Activated CD8-positive, alpha-beta T cell treated with anti-CD3 and anti-CD28 coated beads for 36 hours (primary cell): Measurements from ENCODE around the gene EPHB1. TPM values are rescaled to one million over a fixed set of nuclear protein-coding genes. Genes with fewer than 3 reads are reported as not detected.

ENCODE experiments used
- ATAC-seq: fragments of 200-7000 bp; cut with Tn5 transposase; one replicate; pipeline ENCODE4 v1.10.0; 2021; ENCODE audit warnings: mild to moderate bottlenecking, moderate library complexity
- CTCF ChIA-PET: fragments of 350-600 bp; sonication (Branson Sonifier 250); formaldehyde crosslinking; loops from one replicate; lab custom pipeline; 2021; ENCODE audit warnings: antibody characterized with exemption; lab: Charles Lee
- POLR2A ChIA-PET: fragments of 350-600 bp; sonication (Branson Sonifier 250); formaldehyde crosslinking; loops from one replicate; lab custom pipeline; 2021; ENCODE audit warnings: antibody characterized with exemption; lab: Charles Lee
- DNase-seq: peaks from one replicate; pipeline ENCODE4 v3.0.0-alpha.2; 2020
- H3K27ac Mint-ChIP-seq: one replicate; pipeline ENCODE4 v1.8.0; 2021; ENCODE audit warnings: mild to moderate bottlenecking, mixed read lengths
- H3K27me3 Mint-ChIP-seq: one replicate; pipeline ENCODE4 v1.8.0; 2021; ENCODE audit warnings: mixed read lengths
- H3K36me3 Mint-ChIP-seq: one replicate; pipeline ENCODE4 v1.8.0; 2021; ENCODE audit warnings: low read depth, mixed read lengths
- H3K4me1 Mint-ChIP-seq: one replicate; pipeline ENCODE4 v1.8.0; 2021; ENCODE audit warnings: low read depth, mixed read lengths
- H3K4me3 Mint-ChIP-seq: one replicate; pipeline ENCODE4 v1.8.0; 2021; ENCODE audit warnings: mild to moderate bottlenecking, moderate library complexity, mixed read lengths
- H3K9me3 Mint-ChIP-seq: one replicate; pipeline ENCODE4 v1.8.0; 2021; ENCODE audit warnings: mixed read lengths
- intact Hi-C: fragments of 100-400 bp; cut with micrococcal nuclease; formaldehyde crosslinking; loops from one replicate; pipeline ENCODE4 v1.10.0; 2022
- total RNA-seq, 2 experiments: library from RNA; stranded (reverse); gene quantifications; one replicate each; pipeline ENCODE4 v1.2.3, GENCODE V29; 2021
- TF ChIP-seq, protein P1 (sequence below): fragments of 200-600 bp; IDR thresholded peaks from one replicate; pipeline ENCODE4 v1.8.0; 2022; ENCODE audit warnings: antibody characterized with exemption, mild to moderate bottlenecking

EPHB1 gene
- total RNA-seq, 2 experiments from 2014 or later = 0.78 TPM; not detected in 1

DNA sequence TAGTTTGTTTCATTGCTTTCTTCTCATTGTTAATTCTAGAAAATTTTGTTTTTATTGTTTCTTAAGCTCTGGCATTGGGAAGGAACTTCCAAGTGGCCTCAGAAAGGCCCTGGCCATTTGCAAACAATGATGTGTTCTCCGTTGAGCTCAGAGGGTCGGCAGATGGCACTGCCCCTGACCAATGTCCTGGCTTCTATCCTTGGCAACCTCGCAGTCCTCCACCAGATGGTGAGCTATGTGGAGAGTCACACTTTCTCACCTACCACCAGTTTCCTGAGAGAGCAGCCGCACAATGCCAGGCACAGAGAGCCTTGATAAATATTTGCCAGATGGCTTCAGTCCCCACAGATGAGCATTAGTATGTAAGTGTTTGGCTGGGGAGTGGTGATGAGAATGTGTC lies 343.7 kb downstream of the EPHB1 start:
- no peak overlapping the region for H3K27ac Mint-ChIP-seq
- no peak for DNase-seq
- H3K4me3 Mint-ChIP-seq = no peak overlapping the region
- no peaks in the 10 kb centered on the region for H3K4me1 Mint-ChIP-seq
- TF ChIP-seq, protein P1, sequence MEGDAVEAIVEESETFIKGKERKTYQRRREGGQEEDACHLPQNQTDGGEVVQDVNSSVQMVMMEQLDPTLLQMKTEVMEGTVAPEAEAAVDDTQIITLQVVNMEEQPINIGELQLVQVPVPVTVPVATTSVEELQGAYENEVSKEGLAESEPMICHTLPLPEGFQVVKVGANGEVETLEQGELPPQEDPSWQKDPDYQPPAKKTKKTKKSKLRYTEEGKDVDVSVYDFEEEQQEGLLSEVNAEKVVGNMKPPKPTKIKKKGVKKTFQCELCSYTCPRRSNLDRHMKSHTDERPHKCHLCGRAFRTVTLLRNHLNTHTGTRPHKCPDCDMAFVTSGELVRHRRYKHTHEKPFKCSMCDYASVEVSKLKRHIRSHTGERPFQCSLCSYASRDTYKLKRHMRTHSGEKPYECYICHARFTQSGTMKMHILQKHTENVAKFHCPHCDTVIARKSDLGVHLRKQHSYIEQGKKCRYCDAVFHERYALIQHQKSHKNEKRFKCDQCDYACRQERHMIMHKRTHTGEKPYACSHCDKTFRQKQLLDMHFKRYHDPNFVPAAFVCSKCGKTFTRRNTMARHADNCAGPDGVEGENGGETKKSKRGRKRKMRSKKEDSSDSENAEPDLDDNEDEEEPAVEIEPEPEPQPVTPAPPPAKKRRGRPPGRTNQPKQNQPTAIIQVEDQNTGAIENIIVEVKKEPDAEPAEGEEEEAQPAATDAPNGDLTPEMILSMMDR = no peak
- no peaks in the 10 kb centered on the region for H3K36me3 Mint-ChIP-seq
- CTCF ChIA-PET = no interaction called here
- no peak for ATAC-seq
- intact Hi-C loops = no loop called here
- peaks cover 1% of the 10 kb centered on the region for H3K27me3 Mint-ChIP-seq
- POLR2A ChIA-PET = no interaction called here
- H3K9me3 Mint-ChIP-seq = no peaks in the 10 kb centered on the region

DNA sequence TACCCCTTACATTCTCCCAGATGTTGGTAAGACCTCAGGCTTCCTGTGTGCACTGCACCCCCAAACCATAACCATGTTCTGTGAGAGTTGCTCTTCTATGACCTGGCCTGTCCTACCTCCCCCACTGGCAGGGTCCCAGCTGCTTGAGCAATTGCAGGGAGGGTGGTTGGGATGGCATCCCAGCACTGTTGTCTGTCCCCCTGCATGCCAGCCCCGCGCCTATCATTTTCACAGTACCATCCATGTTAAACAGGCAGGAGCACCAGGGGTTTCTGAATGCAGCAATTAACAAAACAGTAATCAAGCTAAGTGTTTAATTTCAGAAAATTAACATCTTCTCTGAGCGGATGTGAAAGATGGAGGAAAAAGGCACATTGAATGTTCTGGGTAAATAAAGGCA lies 345.5 kb downstream of the EPHB1 start:
- Mint-ChIP-seq H3K4me1 (no peaks in the 10 kb centered on the region), H3K36me3 (no peaks in the 10 kb centered on the region), H3K4me3 (no peak overlapping the region), H3K9me3 (no peaks in the 10 kb centered on the region), H3K27ac (no peak overlapping the region), H3K27me3 (peaks cover 1% of the 10 kb centered on the region)
- ATAC-seq = no peak
- ChIA-PET POLR2A (no interaction called here), CTCF (no interaction called here)
- no peak for DNase-seq
- intact Hi-C loops = no loop called here
- TF ChIP-seq, protein P1 = no peak

DNA sequence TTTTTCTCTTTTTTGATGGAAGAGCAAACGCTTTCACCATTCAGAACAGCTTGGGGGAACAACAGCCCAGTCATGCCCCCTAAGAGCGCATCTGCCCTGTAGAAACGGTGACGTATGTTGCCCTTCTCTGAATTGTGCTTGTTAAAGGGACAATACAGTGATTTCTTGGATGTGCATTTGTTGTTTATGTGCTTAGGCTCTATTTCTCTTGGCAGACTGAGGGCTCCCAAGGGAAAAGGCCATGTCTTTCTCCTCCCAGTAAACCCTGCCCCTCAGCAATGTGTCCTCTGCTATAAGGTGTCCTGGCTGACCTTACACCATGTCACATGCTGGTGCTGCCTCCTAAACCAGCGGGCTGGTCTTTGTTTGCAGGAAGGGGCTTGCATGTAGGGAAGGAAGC lies 346.1 kb downstream of the EPHB1 start:
- TF ChIP-seq, protein P1 = no peak
- no peak overlapping the region for H3K4me3 Mint-ChIP-seq
- H3K9me3 Mint-ChIP-seq = no peaks in the 10 kb centered on the region
- no peaks in the 10 kb centered on the region for H3K4me1 Mint-ChIP-seq
- DNase-seq (no peak), ATAC-seq (no peak)
- no peak overlapping the region for H3K27ac Mint-ChIP-seq
- POLR2A ChIA-PET = no interaction called here
- intact Hi-C loops = no loop called here
- no peaks in the 10 kb centered on the region for H3K36me3 Mint-ChIP-seq
- CTCF ChIA-PET = no interaction called here
- H3K27me3 Mint-ChIP-seq = peaks cover 1% of the 10 kb centered on the region

DNA sequence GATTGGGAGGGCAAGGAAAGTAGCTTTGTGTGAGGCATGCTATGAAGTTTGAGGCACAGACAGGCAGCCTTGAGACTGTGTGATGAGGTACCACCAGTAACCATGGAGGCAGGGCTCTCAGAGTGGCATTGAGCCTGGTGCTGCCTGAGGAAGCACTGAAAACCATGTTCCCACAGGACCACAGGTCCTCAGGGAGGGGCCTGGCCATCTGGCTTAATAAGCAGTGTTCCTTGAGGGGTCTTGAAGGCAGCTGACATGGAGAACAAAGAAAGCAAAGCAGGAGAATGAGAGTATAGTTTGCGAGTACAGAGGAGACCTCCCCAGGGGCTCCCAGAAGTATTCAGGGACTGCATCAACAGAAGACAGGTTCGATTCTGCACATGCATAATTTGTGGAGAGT lies 346.6 kb downstream of the EPHB1 start:
- H3K27ac Mint-ChIP-seq = no peak overlapping the region
- POLR2A ChIA-PET = no interaction called here
- CTCF ChIA-PET = no interaction called here
- DNase-seq (no peak), ATAC-seq (no peak)
- TF ChIP-seq, protein P1 = no peak
- no peaks in the 10 kb centered on the region for H3K4me1 Mint-ChIP-seq
- no peaks in the 10 kb centered on the region for H3K9me3 Mint-ChIP-seq
- no peak overlapping the region for H3K4me3 Mint-ChIP-seq
- no peaks in the 10 kb centered on the region for H3K36me3 Mint-ChIP-seq
- H3K27me3 Mint-ChIP-seq = peaks cover 1% of the 10 kb centered on the region
- intact Hi-C loops = no loop called here

DNA sequence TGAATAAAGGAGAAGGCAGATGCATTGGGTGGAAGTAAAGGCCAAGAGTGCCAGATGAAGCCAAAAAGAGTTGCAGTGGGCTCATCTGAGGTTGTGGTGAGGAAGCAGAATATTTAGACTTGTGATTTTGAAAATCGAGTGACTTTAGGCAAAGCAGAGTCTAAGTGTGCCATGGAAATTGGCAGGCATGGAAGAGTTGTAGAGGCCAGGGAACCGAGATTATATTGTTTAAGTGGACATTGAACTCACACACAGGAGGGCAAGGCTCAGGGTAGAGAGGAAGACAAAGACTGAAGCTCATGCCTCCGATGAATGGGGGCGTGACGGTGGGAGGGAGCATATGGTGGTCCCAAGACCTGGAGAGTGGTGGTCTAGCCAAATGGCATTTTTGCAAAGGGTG lies 347.5 kb downstream of the EPHB1 start:
- no peaks in the 10 kb centered on the region for H3K9me3 Mint-ChIP-seq

More for the DNA sequence above, 347.5 kb downstream of the EPHB1 start:
- CTCF ChIA-PET = no interaction called here
- Mint-ChIP-seq H3K27ac (no peak overlapping the region), H3K4me3 (no peak overlapping the region), H3K27me3 (peaks cover 1% of the 10 kb centered on the region), H3K36me3 (no peaks in the 10 kb centered on the region), H3K4me1 (no peaks in the 10 kb centered on the region)
- intact Hi-C loops = no loop called here
- TF ChIP-seq, protein P1 = no peak
- POLR2A ChIA-PET = no interaction called here
- no peak for DNase-seq
- no peak for ATAC-seq
